GM12892 (cell line): Measurements from ENCODE around the gene TCP11L2.
"Not testable (repeated sequence)": the region's sequence is repeated elsewhere in the genome, so short reads cannot be mapped to it uniquely, and the experiment has no call there.

Experiments used
- DNase-seq: peaks from one replicate; pipeline ENCODE4 v3.0.0; 2011; ENCODE audit not compliant: insufficient read length
- FAIRE-seq: peaks from 2 replicates; lab custom pipeline; 2011; peaks lifted over from hg19 to GRCh38; lab: Jason Lieb, UNC
- POLR2A ChIP-seq: IDR thresholded peaks from 2 replicates; pipeline ENCODE4 v1.6.1; 2011; ENCODE audit warnings: low read depth, low read length, control low read depth
- POLR2AphosphoS5 ChIP-seq: IDR thresholded peaks from 2 replicates; pipeline ENCODE4 v1.6.1; 2011; ENCODE audit warnings: low read depth, low read length, control low read depth
- TAF1 ChIP-seq: IDR thresholded peaks from 2 replicates; pipeline ENCODE4 v1.6.1; 2011; ENCODE audit warnings: low read depth, mild to moderate bottlenecking, control low read depth, low read length, borderline replicate concordance

Gene TCP11L2

GRCh38 chr12:106359646-106360399 is 57.3 kb downstream of the TCP11L2 start:
- TF ChIP-seq TAF1 (no peak), POLR2A (no peak), POLR2AphosphoS5 (no peak)
- FAIRE-seq (no peak), DNase-seq (no peak)

GRCh38 chr12:106360400-106360994 is 58.0 kb downstream of the TCP11L2 start:
- FAIRE-seq (no peak), DNase-seq (no peak)
- TF ChIP-seq POLR2A, result no peak
- no peak for TF ChIP-seq POLR2AphosphoS5
- no peak for TF ChIP-seq TAF1

- no peak for FAIRE-seq
- TF ChIP-seq POLR2AphosphoS5 (no peak), TAF1 (no peak), POLR2A (no peak)
Measured at GRCh38 chr12:106362971-106363370, 60.4 kb downstream of the TCP11L2 start.

GRCh38 chr12:106364261-106364660 is 61.7 kb downstream of the TCP11L2 start:
- no peak for TF ChIP-seq POLR2A
- FAIRE-seq (no peak), DNase-seq (no peak)

More at GRCh38 chr12:106362971-106363370, 60.4 kb downstream of the TCP11L2 start:
- no peak for DNase-seq

- no peak for DNase-seq
- FAIRE-seq, result no peak
- TF ChIP-seq POLR2AphosphoS5 (no peak), TAF1 (no peak), POLR2A (no peak)
Measured at GRCh38 chr12:106369624-106370346, 67.3 kb downstream of the TCP11L2 start.

GRCh38 chr12:106378788-106379187 is 76.3 kb downstream of the TCP11L2 start:
- FAIRE-seq (no peak), DNase-seq (no peak)
- TF ChIP-seq POLR2AphosphoS5, result no peak
- TF ChIP-seq POLR2A, result no peak
- TF ChIP-seq TAF1, result no peak

GRCh38 chr12:106380954-106381353 is 78.4 kb downstream of the TCP11L2 start:
- TF ChIP-seq POLR2A, result no peak
- no peak for TF ChIP-seq POLR2AphosphoS5
- TF ChIP-seq TAF1, result no peak
- FAIRE-seq (no peak), DNase-seq (no peak)

GRCh38 chr12:106381866-106382265 is 79.3 kb downstream of the TCP11L2 start:
- FAIRE-seq, DNase-seq: not testable (repeated sequence)

- DNase-seq (no peak), FAIRE-seq (no peak)
- no peak for TF ChIP-seq TAF1
- TF ChIP-seq POLR2A, result no peak
- TF ChIP-seq POLR2AphosphoS5, result no peak
Measured at GRCh38 chr12:106386813-106387535, 84.4 kb downstream of the TCP11L2 start.

- no peak for DNase-seq
- no peak for FAIRE-seq
- TF ChIP-seq POLR2A (no peak), TAF1 (no peak), POLR2AphosphoS5 (no peak)
Measured at GRCh38 chr12:106387848-106388377, 85.4 kb downstream of the TCP11L2 start.

- no peak for FAIRE-seq
- TF ChIP-seq POLR2AphosphoS5, result no peak
- TF ChIP-seq POLR2A, result no peak
- TF ChIP-seq TAF1, result no peak
- no peak for DNase-seq
Measured at GRCh38 chr12:106389151-106389550, 86.6 kb downstream of the TCP11L2 start.

- FAIRE-seq (no peak), DNase-seq (no peak)
- no peak for TF ChIP-seq POLR2A
- no peak for TF ChIP-seq TAF1
- TF ChIP-seq POLR2AphosphoS5, result no peak
Measured at GRCh38 chr12:106392759-106393158, 90.2 kb downstream of the TCP11L2 start.
